GM12872 (cell line): ENCODE results near the gene KIF1B.
A peak's percentile ranks its signal among the peaks of the same experiment; 100 is the strongest.

Source experiments
- CTCF ChIP-seq: IDR thresholded peaks from 3 replicates; pipeline ENCODE4 v1.5.1; 2011; ENCODE audit warnings: low read depth, mild to moderate bottlenecking, low read length, moderate library complexity; ENCODE audit not compliant: insufficient read depth

The KIF1B gene

GRCh38 chr1:10368194-10368593 is 157.8 kb downstream of the KIF1B start:
- no peak for TF ChIP-seq CTCF

GRCh38 chr1:10374442-10374860 is 164.1 kb downstream of the KIF1B start:
- no peak for TF ChIP-seq CTCF

GRCh38 chr1:10377365-10378029 is 167.1 kb downstream of the KIF1B start:
- TF ChIP-seq CTCF, result peak; percentile 73; the same call in 2 of the 3 replicates

GRCh38 chr1:10378081-10378841 is 167.9 kb downstream of the KIF1B start:
- TF ChIP-seq CTCF, result no peak

GRCh38 chr1:10379101-10379620 is 168.8 kb downstream of the KIF1B start:
- no peak for TF ChIP-seq CTCF

- TF ChIP-seq CTCF, result no peak
Measured at GRCh38 chr1:10379676-10380075, 169.3 kb downstream of the KIF1B start.

GRCh38 chr1:10380594-10381275 is 170.4 kb downstream of the KIF1B start:
- no peak for TF ChIP-seq CTCF
